HG03060 (cell line): ENCODE results near the gene ZSCAN5A.
"Not testable (repeated sequence)": the region's sequence is repeated elsewhere in the genome, so short reads cannot be mapped to it uniquely, and the experiment has no call there.

Source experiments
- ATAC-seq: cut with Tn5 transposase; IDR thresholded peaks from one replicate; pipeline ENCODE4 v1.9.1; 2021; ENCODE audit warnings: low read depth, moderate number of reproducible peaks; ENCODE audit not compliant: unreplicated experiment

Gene ZSCAN5A

DNA sequence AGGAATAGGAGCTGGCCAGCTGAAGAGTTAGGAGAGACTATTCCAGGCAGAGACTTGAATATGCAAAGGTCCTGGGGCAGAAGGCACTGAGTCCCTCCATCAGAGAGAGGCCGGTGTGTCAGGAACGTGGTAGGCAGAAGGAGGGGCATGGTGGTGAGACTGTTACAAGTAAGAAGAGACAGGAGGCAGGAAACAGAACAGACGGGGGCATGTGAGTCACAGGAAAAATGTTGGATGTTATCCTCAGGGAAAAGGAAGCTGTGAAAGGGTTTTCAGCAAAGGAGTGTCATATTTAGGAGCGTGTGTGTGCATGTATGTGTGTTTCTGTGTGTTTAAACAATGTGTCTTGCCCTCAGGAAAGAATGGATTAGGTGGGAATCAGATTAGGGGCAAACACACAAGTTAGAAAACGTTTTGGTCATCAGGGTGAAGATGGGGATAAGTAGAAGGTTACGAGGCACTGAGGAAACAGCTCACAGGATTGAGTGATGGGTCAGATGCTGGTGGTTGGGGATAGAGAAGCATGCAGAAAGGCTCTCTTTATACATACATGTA is 41.0 kb downstream of the ZSCAN5A start:
- ATAC-seq = no peak

DNA sequence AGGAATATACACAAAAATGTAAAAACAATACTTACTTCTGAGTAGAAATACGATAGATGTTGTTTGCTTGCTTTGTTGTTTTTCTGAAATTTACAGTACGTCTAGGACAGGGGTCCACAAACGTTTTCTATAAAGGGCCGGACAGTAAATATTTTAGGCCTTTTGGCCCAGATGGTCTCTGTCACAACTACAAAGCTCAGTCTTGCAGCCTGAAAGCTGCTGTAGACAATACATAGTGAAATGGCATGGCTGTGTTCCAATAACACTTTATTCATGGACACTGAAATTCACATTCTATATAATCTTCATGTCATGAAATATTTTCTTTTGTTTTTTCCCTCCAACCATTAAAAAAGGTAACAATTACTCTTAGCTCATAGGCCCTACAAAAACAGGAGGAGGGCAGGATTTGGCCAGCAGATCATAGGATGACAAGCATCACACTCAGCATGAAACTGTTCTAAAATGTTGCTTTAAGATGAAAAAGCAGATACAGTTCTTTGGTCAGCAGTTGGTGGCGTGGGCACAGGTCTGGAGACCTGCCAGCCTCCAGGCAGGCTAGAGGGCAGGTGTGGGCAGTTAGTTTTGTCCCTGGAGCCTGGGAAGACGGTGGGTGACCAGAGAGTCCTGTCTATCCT is 42.4 kb downstream of the ZSCAN5A start, which contains the start of gene EDDM13:
EDDM13 (plus strand) TSS at position 588 of the 638 bp plus-strand sequence. CDS start 87 bp downstream, outside the sequence.
- ATAC-seq = no peak

DNA sequence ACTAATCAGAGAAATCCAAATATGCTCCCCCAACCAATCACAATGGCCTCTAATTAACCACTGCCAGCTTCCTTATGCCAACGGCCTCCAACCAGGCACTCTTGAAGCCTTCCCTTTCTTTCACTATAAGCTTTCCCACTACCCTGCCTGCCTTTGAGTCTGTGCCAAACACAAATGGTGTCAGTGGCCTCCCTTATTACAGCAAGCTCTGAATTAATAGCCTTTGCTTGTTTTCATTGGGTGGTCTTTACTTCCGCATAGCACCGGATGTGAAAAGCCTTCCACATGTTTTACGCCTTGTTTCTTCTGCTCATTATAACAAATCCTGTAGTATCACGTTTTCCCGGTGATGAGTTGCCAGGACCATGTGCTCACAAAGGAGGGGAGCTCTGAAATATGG is 43.5 kb downstream of the ZSCAN5A start:
- no peak for ATAC-seq

DNA sequence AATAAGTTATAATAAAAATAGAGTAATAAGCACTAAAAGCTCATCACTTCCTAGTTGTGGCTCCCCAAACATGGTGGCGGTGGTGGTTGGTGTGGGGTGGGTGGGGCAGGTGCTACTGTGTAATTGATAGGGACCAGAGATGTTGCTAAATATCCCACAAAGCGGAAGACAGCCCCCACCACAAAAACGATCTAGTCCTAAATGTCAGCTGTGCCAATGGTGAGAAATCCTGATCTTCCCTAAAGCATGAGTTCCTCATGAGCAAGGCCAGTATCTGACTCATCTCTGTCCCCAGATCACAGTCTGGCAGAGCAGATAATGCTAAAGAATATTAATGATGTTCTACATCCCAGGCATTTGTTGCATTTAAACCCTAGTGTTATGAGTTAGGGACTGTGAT is 44.0 kb downstream of the ZSCAN5A start:
- no peak for ATAC-seq

DNA sequence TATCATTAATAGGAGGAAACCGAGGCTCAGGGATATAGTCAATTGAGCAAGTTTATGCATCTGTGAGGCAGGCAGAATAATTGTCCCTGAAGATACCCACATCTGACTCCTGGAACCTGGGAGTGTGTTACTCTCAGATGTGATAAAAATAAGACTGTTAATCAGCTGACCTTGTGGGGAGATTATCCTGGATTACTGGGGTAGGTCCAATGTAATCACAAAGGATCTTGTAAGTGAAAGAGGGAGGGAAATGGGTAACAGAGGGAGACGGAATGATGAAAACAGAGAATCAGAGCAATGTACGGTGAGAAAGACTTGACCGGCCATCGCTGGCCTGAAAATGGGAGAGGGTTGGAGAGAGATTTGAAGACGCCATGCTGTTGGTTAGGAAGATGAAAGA is 45.3 kb downstream of the ZSCAN5A start:
- ATAC-seq = no peak

DNA sequence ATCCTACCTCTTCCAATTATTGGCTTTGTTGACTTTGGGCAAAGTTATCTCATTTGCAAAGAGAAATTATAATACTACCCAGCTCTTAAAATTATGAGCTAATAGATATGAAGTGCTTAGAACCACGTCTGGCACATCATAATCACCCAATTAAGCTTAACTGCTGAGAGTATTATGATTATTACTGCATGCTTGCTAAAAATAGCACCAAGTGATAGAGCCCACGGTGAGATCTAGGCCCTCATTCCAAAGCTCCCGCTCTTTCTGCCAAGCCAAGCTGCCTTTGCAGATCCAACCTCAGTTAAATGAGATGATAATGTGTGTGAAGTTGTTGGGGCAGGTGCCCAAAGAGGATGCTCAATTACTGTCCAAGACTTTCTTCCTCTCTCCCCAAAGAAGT is 48.6 kb downstream of the ZSCAN5A start:
- no peak for ATAC-seq

DNA sequence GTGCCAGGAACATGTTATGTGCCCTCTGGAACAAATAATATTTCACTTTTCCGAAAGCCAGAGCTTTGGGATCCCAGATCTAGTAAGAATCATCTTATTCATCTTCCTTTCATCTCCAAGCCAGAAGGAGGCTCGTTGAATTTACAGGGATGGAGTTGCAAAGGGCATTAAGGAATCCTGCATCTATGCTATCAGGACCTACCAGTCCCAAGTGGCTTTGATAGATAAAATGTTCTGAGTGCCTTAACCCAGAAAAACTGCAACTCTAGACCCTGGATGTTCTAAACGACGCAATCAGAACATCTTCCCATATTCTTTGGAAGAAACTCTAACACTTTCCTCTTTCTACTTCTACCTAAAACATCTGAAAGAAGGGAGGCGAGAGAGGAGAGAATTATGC is 51.3 kb downstream of the ZSCAN5A start:
- no peak for ATAC-seq

DNA sequence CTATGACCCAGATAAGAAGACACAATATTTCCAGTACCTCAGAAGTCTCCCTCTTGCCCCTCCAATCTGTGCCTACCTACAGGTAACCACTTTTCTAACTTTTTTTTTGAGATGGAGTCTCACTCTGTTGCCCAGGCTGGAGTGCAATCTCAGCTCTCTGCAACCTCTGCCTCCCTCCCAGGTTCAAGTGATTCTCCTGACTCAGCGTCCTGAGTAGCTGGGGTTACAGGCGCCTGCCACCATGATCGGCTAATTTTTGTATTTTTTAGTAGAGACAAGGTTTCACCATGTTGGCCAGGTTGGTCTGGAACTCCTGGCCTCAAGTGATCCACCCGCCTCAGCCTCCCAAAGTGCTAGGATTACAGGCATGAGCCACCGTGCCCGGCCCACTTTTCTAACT is 52.7 kb downstream of the ZSCAN5A start:
- not testable (repeated sequence) for ATAC-seq

DNA sequence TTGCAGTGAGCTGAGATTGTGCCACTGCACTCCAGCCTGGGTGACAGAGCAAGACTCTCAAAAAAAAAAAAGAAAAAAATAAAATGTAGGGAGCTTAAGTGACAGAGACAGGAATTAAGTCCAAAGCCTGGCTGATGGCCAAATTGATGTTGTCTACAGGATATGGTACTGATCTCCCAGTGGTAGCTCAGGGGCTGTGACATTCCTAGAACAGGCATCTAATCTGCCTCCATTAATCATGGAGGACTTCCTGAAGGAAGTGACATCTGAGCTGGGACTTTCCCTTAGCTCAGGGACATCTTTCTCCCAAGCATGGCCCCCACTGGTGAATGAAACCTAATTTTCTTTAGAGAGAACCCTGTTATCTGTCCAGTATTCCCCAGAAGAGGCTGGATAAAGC is 53.5 kb downstream of the ZSCAN5A start:
- no peak for ATAC-seq

DNA sequence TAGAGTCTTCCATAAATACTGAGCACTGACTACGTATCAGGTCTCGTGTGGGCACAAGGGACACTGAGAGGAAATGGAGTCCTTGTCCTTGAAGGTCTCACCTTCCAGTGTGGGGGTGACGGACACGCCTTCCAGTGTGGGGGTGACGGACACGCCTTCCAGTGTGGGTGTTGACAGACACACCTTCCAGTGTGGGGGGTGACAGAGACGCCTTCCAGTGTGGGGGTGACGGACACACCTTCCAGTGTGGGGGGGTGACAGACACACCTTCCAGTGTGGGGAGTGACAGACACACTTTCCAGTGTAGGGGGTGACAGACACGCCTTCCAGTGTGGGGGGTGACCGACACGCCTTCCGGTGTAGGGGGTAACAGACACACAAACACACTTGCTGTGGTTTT is 56.4 kb downstream of the ZSCAN5A start:
- no peak for ATAC-seq

DNA sequence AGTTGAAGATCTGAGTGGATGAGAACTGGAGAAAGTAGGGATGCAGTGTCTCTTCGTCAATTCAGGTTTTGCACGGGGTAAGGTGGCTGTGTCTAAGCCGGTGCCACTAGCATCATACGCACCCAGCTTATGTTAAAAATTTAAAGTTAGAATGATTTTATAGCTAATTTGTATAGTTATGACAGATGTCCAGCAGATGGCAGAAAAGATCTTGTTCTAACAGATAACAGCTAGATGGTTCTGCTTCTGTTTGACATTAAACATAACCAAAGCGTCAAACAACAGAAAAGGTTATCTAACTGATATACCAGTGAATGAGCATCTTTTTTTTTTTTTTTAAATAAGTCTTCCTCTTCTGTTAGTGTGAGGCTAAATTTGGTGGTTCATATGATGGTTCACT is 60.9 kb downstream of the ZSCAN5A start:
- no peak for ATAC-seq

DNA sequence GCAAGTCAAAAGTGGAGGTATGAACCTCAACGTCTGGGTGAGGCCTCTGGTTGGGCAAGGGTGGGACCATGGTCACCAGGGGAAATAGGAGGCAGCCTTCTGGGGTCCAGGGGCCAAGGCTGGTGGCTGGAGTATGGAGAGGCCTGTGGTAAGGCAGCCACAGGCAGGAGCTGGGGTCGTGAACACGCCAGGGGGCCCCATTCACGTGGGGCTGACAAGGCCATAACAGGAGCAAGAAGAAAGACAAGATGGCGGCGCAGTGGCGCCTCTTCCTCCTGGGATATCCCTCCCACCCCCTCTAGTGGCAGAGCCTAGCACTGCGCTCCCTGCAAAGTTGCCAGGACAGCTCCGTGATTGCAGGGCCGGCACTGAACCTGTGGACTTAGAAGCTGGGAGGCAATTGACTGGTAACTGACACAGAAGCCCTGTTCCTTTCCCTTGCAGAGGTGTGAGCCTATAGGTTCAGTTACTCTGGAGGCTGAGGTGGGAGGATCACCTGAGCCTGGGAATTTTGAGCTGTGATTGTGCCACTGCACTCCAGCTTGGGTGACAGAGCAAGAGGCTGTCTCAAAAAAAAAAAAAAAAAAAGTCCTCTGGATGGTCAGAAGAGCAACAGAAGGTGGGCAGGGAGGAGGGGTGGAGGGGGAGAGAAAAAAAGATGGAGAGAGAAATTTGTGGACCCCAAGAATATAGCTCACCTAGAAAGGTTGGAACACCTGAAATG is 61.8 kb downstream of the ZSCAN5A start:
- no peak for ATAC-seq

DNA sequence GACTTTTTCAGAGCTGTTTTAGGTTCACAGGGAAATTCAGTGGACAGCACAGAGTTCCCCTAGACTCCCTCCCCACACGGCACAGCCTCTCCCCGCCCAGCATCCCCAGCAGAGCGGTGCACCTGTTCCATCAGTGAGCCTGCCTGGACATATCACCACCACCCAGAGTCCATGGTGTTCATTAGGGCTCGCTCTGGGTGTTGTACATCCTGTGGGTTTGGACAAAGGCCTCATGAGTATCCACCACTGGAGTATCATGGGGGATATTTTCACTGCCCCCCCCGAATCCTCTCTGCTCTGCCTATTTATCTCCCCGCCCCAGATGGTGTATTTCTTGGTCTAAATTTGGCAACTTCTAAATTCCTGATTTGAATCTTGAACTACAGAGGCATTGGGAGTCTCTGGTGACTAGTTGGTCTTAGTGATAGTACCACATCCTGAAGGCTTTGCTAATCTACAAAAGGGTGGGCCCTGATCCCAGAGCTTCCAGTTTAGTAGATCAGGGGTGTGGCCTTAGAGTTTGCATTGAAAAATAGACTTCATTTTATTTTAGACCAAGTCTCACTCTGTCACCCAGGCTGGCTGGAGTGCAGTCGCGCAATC is 65.8 kb downstream of the ZSCAN5A start:
- not testable (repeated sequence) for ATAC-seq

DNA sequence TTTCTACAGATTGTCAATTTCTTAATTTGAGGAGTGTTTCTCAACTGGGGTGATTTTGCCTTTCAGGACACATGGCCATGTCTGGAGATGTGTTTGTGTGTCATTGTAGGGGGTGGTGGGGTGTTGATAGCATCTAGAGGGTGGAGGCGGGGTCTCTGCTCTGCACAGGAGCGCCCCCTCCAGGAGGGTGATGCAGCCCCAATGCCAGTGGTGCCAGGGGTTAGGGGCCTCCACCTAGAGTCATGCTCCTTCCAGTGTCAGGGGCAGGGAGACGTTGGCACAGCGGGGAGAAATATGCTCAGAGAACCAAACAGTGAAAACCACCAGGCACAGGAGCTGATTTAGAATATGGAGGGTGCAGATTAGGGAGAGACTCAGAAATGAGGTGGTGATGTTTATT is 68.9 kb downstream of the ZSCAN5A start:
- not testable (repeated sequence) for ATAC-seq

DNA sequence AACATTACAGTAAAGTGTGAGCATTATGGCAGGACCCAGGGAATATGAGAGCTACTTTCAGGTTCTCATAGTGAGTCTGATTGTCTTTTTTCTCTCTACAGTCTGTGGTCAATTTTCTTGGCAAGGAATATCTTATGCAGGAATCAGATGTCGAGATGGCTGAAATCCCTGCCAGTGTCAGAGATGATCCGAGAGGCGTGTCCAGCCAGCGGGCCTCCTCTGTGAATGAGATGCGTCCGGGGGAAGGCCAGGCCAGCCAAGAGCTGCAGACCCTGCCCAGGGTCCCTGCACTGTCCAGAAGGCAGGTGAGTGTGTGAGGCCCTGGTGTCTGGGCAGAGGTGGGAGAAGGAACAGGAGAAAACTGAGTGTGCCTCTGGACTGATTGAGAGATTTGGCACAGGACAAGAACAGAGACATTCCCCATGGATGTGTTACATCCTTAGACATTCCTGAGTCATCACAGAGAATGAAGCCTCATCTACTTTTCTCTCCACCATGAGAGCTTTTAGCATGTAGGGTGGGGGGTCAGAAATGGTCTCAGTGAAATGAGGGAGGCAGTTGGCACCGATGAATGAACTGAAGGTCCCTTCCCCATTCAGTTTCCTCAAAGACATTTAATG is 69.4 kb downstream of the ZSCAN5A start:
- ATAC-seq = no peak

DNA sequence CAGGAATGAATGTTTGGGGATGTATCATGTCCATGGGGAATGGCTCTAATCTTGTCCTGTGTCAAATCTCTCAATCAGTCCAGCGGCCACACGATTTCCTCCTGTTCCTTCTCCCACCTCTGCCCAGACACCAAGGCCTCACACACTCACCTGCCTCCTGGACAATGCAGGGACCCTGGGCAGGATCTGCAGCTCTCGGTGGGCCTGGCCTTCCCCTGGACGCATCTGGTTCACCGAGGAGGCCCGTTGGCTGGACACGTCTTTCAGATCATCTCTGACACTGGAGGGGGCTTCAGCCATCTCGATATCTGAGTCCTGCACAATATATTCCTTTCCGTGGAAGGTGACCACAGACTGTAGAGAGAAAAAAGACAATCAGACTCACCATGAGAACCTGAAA is 91.2 kb downstream of the ZSCAN5A start:
- no peak for ATAC-seq

DNA sequence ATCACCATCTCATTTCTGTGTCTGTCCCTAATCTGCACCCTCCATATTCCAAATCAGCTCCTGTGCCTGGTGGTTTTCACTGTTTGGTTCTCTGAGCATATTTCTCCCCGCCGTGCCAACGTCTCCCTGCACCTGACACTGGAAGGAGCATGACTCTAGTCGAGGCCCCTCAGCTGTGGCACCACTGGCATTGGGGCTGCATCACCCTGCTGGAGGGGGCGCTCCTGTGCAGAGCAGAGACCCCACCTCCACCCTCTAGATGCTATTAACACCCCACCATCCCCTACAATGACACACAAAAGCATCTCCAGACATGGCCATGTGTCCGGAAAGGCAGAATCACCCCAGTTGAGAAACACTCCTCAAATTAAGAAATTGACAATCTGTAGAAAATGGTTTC is 91.7 kb downstream of the ZSCAN5A start:
- ATAC-seq = no peak

DNA sequence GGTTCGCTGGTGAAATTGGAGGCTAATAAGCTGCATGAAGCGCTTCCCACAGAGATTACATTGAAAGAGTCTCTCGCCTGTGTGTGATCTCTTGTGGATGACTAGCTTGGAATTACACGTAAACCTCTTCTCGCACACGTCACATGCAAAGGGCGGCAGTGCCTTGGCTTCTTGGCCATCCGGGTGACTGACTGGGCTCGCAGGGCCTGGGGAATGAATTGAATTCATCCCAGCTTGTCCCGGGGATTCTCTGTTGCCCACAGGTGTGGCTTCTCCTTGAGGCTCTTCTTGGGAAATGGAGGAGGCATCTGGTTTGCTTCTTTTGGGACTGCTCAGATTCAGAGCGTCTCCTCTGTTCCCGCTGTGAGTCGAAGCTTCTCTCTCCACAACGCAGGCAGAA is 92.8 kb downstream of the ZSCAN5A start:
- ATAC-seq = no peak

DNA sequence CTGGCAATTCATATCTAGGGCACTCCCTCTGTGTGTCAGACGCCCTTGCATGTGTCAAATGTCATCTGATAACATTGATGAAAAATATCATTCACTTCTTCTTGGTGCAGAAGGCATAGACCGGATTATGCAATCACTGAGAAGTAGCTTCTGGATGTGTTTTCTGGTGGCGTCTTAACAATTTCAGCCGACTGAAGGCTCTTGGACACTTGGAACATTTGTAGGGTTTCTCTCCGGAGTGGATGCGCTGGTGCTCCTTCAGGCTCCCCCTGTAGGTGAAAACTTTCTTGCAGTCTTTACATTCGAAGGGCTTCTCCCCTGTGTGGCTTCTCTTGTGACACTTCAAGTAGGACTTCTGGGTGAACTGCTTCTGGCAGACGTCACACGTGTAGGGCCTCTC is 93.2 kb downstream of the ZSCAN5A start:
- not testable (repeated sequence) for ATAC-seq

DNA sequence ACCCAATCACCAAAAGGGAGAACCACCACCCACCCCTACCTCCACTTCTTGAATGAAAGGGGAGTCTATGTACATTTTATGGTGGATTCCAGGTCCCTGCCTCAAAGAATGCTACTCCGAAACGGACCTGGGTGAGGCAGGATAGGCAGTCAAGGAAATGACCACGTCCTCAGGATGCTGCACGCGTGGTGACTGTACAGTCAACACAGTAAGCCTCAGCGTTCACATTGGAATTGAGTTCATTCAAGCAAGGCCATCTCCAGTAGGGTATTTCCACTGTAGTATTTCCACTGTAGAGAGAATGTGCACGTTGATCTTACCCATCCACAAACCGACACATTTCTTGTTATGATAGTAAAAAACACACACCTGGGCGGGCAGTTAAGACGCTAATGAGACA is 95.7 kb downstream of the ZSCAN5A start:
- no peak for ATAC-seq
